HG03060 (cell line): ENCODE data around the gene PKHD1.

ENCODE experiments used
- ATAC-seq: cut with Tn5 transposase; IDR thresholded peaks from one replicate; pipeline ENCODE4 v1.9.1; 2021; ENCODE audit warnings: low read depth, moderate number of reproducible peaks; ENCODE audit not compliant: unreplicated experiment

The PKHD1 gene

DNA sequence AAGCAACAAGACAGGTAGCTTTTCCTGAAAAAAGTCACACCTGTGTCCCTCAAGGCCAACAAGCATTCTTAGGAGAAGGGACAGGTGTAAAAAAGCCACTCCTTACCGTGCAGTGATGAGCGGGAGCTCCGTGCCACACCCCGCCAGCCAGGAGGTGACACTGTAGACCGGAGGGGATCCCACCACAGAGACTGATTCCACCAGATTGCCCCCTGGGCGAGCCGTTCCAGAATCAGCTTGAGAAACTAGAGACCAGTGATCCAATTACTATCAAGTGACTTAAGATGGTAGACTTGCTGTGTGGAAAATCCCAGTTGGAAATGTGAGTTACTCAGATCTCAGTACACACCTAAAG is 37.4 kb downstream of the PKHD1 start:
- ATAC-seq, result no peak

DNA sequence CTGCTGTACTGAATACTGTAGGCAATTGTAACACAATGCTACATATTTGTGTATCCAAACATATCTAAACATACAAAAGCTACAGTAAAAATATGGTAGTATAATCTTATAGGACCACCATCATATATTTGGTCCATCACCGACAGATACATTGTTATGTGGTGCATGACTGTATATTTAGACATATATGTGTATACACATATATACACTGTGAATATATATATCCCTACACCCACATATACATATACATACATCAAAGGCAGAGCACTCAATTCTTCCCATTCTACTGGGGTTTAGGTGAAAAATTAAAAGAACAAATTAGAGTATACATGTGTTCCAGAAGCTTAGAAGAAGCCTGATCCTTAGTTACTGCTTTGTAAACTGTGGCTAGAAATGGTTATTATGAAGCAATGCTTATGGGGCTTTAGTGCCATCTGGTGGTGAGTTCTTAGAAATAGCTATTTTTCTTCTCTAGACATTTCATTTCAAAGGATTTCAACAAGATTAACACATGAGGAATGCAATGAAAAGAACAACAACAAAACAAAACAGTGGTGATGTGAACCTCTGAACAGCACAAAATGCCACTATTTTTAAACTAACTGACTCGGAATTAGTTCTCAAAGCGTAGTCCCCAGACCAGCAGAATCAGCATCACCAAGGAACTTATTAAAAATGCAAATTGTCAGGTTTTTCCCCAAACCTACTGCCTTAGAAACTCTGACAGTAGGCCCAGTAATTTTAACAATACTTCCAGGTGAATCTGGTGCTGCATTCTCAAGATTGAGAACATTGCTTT is 38.0 kb downstream of the PKHD1 start:
- ATAC-seq, result no peak

DNA sequence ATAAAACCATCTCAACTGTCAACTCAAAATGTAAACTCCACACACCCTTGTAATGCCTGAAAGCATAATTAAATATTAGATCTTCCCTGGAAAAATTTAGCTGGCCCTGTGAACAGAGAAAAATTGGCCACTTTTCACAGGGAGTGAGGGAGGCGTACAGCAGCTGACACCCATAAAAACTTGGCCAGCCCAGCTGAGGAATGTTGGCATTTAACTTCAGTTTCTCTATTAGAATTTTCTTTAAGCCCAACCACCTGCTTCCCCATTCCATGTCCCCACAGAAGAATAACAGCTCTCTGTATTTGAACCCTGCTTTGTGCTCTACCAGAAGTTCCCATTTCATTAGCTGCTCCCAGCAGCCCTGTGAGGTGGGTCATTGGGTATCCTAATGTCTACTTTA is 41.0 kb downstream of the PKHD1 start:
- ATAC-seq, result no peak

DNA sequence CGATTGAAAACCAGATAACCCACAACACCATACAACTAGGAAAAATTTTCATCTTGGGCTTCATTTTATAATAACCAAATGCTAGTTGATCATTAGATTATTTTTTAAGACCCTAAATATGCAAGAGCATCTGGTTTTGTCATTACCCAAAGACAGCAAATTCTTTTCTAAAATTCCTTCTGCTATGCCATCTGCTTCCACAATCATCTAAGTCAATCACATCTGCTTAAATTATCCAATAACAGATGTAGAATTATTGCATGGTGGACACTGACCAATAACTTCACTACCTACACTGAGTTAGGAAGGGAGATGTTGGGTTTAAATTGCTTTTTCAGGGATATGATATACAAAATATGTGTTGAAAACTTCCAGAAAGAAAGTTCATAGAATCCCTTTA is 41.9 kb downstream of the PKHD1 start:
- no peak for ATAC-seq

DNA sequence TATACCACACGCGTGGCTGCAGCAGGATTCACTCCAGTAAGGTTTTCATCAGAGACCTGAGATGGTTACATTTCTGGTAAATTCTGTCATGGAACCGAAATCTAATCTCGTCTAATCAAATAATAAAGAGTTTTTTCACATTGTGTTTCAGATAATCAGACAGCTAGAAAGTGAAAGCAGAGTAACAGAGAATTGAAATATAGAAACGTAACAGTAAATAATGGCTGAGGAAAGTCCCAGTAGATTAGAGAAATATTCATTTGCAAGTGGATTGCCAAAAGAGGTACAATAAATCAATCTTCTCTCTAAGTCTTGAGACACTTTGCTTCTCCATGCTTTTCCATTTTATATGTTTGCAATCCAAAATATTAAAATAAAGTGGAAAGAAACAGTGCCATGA is 42.4 kb downstream of the PKHD1 start:
- no peak for ATAC-seq

DNA sequence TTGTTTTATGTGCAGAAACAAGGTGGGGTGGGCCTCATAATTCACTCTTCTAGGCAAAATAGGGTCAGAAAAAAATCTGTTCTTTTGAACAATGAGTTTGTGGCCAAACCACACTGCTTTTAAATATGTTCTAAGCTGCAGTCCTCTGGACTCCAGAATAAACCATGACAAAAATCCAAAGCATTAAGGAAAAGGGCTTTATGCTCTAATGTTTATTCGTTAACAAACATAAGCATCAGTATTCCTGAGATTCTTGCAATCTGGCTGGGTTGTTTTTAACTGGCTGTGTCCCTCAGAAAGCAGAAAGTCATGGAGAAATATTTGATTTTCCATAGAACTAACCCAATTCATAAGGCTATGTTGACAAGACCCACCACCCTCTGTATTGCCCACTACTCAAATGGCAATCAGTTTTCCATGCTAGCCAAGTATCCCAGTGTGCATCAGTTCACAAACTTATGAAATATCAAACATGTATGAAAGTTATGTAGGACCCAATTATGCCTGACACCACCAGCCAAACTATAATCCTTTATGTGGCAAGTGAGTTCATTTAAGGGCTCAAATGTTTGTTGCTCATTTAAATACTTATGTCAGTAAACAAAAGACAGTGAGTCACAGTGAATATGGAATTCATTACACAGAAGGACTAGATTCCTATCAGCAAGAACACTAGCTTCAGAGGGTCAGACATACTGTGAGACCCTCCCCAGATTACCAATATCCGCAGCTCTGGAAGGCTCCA is 45.1 kb downstream of the PKHD1 start:
- no peak for ATAC-seq

DNA sequence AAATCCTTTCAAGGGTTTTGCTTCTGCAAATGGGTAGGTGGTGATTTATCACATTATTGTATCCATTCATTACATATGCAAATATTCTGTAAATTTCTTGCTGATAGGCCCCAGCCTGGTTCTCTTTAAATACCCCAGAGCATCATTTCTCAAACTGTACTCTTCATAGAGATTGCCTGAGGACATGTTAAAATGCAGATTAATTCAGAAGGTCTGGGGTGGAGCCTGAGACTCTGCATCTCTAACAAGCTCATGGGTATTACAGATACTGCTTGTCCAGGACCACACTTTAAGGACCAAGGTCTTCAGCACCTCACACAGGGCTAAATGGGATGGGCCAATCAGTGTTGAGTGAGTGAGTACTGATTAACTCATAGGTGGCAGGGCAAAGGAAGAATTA is 46.3 kb downstream of the PKHD1 start:
- no peak for ATAC-seq

DNA sequence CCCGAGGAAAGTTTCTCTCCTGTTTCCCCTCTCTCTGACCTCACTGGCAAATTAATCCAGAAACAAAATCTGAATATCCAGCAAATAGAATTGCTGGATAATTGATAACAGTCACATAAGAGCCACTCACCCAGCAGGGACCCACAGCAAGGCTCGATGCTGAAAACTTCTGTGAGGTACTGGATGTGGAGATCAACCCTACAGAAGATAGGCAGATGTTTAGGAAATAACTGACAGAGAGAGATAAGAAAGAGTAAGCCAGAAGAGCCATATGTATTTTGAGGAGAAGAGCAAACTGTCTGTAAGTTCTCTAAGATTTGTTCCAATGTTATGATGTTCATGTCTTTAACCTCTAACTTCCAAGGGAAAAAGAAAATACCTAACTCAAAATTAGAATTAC is 59.7 kb downstream of the PKHD1 start:
- no peak for ATAC-seq

DNA sequence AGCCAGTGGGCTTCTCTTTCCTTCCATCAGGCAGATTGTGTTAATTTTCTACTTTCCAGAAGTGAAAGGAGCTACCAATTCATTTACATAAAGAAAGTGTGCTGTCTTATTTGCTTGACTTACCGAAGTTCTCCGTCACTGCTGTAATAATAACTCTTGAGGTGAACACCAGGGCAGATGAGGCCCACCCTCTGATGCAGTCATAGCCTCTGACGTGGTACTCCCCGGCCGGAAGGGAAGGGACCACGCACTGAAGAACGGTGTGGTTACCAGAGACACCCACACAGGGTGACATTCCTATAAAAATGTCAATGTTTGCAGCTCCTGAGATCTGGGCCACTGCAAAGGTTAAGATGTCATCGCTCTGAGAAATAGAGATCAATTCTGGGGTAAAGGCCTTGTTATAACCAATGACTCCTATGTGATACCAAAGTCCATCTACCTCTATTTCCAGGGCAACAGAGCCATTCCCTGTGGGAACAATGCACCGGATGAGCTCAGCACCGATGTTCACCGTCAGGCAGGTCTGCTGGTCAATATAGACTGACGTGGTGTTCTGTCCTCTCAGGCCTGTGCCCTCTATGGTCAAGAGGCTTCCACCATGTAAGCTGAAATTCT is 62.9 kb downstream of the PKHD1 start:
- no peak for ATAC-seq

DNA sequence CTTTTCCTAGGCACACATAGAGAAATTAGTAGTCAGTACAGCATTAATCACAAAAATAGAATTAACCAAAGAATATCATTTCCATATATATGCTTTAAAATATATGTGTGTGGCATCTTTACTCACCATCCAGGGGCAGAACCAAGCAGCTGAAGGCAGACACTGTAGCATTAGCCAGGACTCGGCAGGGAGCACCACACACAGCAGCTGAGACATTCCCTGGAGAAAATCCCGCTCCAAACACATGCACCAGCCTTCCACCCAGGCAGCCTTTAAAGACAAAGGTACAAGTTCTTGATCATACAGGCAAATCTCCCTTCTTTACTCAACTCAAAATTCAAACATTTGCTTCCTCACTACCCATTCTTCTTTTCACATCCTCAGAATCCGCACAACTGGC is 64.7 kb downstream of the PKHD1 start:
- no peak for ATAC-seq

DNA sequence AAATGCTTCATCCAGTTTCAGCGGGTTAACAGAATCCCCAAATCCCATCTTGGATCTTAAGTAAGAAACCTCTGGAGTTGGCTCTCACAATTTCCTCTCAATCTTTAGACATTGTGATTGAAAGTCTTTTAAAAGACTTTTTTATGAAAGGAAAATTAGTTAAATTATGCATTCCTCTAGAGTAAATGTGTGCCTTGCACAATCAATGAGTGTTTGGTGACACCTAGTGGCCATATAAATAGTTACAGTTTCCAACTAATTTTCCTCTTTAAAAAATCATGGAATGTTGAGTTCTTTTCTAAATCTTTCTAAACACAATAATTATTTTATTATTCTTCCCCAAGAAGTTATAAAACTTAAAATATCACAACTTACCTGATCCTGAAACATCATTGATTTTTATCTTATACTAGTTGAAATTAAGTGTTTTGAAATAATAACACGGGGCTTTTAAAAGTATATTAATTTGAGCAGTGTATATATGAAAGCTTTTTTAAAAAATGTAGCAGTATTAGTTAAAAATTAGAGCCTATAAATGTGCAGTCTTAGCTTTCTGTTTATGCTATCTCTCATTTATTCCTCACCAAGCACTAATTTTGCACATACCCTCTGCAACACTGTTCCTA is 66.4 kb downstream of the PKHD1 start:
- ATAC-seq, result no peak

DNA sequence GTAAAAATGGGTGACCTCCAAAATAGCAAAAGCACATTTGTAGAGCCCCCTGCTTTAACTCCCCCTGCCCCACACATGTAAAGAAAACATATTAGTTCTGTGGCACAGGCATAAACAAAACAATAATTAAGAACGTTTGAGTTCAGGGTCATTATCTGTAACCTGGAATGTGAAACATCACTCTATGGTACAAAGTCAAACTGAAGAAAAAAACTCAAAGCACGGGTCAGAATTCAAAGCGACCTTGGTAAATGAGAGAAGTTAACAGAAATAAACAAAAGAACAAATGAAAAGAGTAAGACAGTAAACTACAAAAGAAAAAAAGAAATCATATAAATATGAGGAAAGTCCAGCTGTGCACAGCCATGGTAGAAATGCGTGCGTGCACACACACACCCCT is 67.5 kb downstream of the PKHD1 start:
- no peak for ATAC-seq

DNA sequence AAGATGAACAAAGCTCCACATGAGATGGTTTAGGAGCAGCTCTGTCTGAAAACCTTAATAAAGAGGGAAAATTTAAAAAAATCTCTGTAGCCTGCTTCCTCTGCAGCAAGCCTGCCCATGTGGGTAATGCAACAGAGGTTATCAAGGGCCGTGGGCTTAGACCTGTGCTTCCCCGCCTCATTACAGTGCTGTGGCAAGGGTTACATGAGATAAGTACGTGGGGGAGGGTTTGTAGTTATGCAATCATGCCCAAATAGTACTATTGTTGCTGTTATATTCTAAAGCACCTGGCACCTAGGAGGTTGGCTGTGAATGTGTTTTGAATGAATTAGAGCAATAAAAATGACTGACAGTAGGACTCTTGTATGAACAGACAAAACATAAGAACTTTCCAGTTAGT is 68.3 kb downstream of the PKHD1 start:
- no peak for ATAC-seq

DNA sequence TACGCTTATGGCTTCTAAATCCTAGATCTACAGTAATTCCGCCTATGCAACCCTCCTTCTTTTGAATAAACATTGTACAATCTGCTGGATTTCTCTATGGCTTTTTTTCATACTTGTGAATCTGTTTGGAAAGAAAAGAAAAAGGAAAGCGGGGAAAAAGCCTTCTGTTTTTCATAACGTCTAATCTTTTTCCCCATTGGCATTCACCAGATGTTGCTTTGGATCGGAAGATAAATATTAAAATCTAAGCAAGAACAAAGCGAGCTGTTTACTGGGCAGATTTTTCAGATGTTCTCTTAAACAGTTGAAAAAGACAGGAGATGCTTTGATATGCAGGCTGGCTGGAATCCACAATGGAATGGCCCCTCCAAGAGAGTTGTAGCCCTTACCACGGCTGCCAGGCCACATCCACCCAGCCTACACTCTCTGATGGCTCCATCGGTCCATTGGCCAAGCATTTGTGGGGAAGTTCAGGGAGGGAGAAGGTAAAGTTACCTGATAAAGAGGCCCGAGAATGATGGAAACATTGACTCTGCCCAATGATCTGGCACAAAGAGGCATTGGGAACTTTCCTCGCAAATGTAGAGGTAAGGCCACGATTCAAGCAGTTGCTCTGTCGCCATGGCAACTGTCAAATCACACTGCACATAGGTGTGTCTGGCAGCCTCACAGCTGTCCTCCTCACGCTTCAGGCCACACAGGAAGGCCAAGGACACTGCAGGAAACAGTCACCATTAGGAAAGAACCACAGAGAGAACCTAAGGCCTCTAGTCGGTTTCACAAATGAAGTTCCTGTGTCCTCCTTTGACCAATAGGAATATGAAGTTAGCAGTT is 70.3 kb downstream of the PKHD1 start:
- ATAC-seq, result no peak

DNA sequence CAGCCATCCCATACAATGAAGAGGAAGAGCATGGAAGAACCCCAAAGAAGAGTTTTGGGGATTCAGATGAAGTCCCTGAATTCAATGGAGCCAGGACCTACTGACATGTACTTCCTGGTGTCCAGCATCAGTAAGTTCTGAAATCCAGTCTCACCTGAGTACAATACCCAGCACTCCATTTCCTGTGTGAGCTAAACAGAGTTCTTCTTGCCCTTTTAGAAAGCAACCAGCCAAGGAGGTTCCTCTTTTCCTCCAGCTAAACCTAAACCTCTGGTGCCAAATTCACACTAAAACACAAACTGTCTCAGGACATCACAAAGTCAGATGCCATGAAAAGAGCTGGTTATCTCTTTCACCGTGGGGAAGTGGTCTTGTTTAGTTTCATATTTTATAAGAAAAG is 71.5 kb downstream of the PKHD1 start:
- no peak for ATAC-seq

DNA sequence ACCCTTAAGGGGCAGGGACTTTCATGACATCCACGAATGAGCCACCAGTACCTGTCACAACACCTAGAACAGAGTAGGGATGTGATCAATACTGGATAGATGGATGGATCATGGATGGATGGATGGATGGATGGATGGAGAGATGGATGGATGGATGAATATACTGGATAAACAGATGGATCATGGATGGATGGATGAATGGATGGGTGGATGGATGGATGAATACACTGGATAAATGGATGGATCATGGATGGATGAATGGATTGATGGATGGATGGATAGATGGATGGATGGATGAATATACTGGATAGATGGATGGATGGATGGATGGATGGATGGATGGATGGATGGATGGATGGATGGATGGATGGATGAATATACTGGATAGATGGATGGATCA is 73.0 kb downstream of the PKHD1 start:
- ATAC-seq, result no peak

DNA sequence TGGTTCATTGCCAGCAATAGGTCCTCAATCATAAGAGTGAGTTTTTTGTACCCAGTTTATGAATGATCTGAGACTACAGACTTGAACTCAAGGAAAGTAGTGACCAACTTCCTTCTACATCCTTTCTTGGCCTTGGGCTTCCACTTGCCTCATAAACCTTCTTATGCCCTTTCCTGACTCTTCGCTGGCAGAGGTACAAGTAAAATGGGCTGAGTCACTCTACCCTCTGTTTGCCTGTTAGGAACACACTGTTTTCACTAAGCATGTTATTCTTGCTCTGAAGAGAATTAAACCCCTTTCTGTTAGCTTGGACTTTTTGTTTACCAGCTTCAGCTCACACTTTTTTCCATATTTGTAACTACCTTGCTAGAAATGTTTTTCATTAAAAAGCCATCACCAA is 74.4 kb downstream of the PKHD1 start:
- ATAC-seq, result no peak

DNA sequence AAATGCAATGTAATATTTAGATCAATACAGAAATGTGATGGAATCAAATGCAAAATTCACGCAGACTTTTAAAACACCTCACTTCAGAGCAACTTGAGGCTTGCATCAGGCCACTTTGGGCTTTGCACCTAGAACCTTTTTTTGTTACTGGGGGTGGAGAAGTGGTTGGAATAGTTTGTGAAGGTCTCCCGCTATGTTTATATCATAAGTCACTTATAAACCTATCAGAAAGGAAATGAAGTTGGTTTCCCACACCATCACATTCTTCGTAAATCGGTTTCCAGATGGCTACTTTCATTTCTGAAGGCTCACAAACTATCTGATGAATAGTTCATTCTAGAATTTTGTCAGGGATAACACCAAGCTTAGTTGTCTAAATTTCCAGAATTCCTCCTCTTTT is 74.8 kb downstream of the PKHD1 start:
- no peak for ATAC-seq

DNA sequence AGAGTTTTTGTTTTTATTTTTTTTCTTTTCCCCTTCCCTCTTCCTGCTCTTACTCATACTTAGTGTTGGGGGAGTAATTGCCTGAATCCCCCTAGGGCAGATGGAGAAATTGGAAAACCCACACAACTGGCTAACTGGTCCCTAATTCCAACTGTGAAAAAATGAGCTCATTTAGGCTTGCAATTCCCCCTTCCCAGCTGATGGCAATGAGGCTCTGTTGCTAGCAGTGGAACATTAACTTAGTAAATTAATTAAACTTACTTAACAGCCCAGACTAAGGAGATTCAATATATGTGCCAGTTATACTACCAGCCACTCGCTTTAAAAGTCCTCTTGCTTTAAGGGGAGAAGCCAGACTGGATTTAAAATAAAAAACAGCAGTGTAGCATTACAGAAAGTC is 76.6 kb downstream of the PKHD1 start:
- no peak for ATAC-seq

DNA sequence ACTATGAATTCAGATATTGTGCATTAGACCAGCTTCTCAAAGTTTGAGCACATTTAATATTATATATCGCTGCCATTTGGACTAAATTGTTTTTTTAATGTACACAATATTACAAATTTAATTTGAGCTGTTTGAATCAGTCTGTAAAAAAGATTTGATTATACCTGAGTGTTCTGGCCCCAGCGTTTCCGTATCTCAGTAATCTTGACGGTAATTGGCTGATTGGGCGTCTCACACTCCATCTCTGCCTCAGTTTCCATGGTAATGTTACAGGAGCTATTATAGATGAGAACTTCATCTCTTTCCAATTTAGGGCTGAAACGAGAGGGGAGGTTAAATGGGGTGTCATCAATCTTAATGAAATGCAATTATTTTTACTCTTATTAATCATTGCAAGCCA is 77.3 kb downstream of the PKHD1 start:
- ATAC-seq, result no peak
